T-helper 9 cell (primary cell): ENCODE data around the gene MAPK1.
"Not testable (repeated sequence)": the region's sequence is repeated elsewhere in the genome, so short reads cannot be mapped to it uniquely, and the experiment has no call there.

Source experiments
- DNase-seq: peaks from one replicate; pipeline ENCODE4 v3.0.0-alpha.2; 2020

Gene MAPK1

DNA sequence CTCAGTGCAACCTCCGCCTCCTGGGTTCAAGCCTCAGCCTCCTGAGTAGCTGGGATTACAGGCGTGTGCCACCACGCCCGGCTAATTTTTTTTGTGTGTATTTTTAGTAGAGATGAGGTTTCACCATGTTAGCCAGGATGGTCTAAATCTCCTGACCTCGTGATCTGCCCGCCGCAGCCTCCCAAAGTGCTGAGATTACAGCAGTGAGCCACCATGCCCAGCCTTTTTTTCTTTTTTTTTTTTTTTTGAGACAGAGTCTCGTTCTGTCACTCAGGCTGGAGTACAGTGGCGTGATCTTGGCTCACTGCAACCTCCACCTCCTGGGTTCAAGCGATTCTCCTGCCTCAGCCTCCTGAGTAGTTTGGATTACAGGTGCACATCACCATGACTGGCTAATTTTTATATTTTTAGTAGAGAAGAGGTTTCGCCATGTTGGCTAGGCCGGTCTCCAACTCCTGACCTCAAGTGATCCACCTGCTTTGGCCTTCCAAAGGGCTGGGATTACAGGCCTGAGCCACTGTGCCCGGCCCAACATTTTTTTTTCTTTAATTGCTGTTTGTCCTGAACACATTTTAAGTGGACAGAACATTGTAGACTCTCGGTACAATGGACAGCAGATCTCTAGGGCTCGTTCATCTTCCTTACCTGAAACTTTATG is 146.1 kb downstream of the MAPK1 start:
- DNase-seq, result not testable (repeated sequence)

DNA sequence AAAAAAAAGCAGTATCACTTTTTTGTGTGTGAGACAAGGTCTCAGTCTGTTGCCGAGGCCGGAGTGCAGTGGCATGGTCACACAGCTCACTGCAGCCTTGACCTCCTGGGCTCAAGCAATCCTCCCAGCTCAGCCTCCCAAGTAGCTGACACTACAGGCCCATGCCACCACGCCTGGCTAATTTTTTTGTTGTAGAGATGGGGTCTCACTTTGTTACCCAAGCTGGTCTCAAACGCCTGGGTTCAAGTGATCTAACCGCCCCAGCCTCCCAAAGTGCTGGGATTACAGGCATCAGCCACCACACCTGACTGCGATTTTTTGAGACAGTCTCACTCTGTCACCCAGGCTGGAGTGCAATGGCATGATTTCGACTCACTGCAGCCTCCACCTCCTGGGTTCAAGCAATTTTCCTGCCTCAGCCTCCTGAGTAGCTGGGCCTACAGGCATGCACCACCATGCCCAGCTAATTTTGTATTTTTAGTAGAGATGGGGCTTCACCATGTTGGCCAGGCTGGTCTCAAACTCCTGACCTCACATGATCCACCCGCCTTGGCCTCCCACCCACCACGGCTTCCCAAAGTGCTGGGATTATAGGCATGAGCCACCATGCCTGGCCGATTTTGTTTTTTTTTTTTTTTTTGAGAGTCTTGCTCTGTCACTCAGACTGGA is 147.1 kb downstream of the MAPK1 start:
- not testable (repeated sequence) for DNase-seq

GRCh38 chr22:21719024-21719423 is 148.4 kb downstream of the MAPK1 start:
- no peak for DNase-seq

DNA sequence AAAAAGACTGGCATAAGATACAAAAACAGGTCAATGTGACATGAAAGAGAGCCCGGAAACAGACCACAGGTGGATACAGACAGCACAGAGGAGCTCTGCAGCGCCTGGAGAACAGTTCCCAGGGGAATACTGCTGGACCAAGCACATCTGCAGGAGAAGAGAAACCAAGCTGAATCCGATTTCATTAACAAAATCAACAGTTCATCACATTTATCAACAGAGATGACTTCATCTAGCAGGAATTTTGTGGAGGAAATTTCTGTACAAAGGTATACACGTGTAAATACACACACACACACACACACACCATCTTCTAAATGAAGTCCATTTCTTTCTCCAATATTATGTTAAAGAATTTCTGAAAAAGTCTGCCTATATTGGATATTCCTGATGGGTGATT is 148.9 kb downstream of the MAPK1 start:
- no peak for DNase-seq

DNA sequence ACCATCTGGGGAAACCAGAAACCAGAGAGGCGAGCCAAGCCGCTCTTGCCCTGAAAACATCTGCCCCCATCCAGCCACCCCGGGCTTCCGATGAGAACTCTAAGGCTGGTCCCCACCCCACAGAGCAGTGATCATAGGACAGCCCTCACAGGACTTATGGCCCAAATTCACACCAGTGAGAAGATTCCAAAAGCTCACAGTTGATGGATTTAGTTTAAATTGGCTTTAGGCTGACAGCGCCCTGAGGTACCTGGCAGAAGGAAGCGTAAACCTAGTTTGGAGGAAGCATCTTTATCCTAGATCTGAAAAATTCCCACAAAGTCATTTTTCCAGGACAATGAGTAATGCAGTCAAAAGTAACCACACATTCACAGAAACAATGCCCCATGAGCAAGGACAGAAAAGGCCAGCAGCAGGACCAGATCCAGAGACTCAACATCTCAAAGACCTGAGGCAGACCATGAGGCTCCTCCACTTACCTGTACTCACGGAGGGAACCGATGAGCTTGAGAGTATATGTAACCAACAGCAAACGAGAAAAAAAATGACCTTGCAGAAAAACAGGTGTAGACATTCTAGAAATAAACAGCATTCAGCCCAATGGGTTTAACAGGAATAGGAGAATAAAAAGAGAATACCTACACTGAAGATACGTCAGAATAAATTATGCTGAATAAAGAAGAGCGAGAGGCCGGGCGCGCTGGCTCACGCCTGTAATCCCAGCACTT is 150.9 kb downstream of the MAPK1 start:
- DNase-seq, result not testable (repeated sequence)

DNA sequence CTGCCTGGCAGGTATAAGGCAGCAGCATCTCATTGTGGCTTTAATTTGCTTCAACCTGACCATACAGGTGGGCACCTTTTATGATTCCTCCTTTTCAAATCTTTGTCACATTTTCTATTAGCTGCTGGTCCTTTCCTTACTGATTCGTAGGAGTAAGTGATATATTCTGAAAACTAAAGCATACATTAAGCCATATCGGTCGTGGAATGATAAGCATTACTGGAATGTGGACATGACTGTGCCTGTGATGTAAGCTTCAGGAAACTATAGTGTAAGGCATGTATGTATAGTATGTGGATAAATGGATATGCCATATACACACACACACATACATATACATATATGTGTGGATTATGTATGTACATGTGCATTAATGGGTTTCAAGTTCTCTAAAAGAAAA is 152.7 kb downstream of the MAPK1 start:
- no peak for DNase-seq

- DNase-seq, result no peak
These were observed 153.2 kb downstream of the MAPK1 start for GRCh38 chr22:21714059-21714770.

- no peak for DNase-seq
These were observed 153.9 kb downstream of the MAPK1 start for GRCh38 chr22:21713428-21714058.

DNA sequence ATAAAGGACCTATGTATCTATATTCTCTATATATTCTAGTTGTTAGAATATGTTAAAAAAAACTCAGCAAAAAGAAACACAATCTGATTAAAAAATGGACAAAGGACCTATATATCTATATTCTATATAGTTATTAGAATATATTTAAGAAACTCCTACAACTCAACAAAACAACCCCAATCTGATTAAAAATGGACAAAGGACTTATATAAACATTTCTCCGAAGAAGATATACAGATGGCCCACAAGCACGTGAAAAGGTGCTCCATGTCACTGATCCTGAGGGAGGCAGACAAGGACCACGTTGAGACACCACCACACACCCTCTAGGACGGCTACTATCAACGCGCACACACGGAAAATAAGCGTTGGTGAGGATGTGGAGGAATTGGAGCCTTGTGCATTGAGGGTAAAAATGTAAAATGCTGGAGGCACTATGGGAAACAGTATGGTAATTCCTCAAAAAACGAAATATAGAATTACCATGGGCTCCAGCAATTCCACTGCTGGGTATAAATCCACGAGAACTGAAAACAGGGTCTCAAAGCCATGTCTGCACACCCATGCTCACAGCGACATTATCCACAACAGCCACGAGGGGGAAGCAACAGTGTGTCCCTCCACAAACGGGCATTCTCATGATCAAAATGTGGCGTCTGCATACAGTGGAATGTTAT is 154.6 kb downstream of the MAPK1 start:
- DNase-seq, result peak; percentile 36

DNA sequence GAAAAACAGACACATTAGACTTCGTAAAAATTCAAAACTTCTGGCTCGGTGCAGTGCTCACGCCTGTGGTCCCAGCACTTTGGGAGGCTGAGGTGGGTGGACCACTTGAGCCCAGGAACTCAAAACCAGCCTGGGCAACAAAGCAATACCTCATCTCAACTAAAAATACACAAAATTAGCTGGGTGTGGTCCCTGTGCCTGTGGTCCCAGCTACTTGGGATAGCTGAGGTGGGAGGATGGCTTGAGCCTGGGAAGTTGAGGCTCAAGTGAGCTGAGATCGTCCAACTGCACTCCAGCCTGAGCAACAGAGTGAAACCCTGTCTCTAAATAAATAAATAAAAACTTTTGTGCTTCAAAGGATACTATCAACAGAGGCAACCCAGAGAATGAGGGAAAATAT is 155.6 kb downstream of the MAPK1 start:
- no peak for DNase-seq

GRCh38 chr22:21710156-21710555 is 157.3 kb downstream of the MAPK1 start:
- DNase-seq, result no peak

- no peak for DNase-seq
These were observed 157.8 kb downstream of the MAPK1 start for GRCh38 chr22:21709688-21710087.

DNA sequence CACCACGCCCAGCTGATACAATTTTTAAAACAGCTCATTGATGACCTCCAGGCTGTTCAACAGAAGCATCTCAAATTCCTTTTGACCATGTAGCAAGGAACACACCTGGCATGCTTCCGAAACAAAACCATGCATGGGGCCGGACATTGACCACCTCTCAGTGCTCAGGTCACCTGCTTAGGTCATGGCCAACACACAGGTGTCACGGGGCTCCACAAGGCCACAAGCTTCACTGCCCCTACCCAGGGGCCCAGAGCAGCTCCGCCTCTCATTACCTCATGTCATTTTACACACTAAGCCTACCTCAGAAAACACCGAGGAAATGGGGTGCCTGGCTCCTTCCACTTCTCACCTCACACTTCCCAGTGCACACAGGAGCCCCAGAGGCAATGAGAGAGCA is 158.5 kb downstream of the MAPK1 start:
- no peak for DNase-seq

GRCh38 chr22:21707677-21708076 is 159.8 kb downstream of the MAPK1 start:
- no peak for DNase-seq
